A673 (cell line): ENCODE measurements around the gene GUK1.

Experiments used
- EZH2 ChIP-seq: fragments of 200-600 bp; sonication (generic); IDR thresholded peaks from 2 replicates; pipeline ENCODE4 v1.6.1; 2017; ENCODE audit warnings: borderline replicate concordance, low read depth, mild to moderate bottlenecking, mixed read lengths, antibody characterized with exemption, low read length; ENCODE audit not compliant: poor library complexity, severe bottlenecking
- TF ChIP-seq, protein P1 (sequence below): fragments of 300-800, 200-600 bp; sonication (generic); conservative IDR thresholded peaks from 2 replicates; pipeline ENCODE4 v1.5.1; 2017; ENCODE audit warnings: low read depth, mild to moderate bottlenecking, antibody characterized with exemption, low read length, moderate library complexity, mixed read lengths

DNA sequence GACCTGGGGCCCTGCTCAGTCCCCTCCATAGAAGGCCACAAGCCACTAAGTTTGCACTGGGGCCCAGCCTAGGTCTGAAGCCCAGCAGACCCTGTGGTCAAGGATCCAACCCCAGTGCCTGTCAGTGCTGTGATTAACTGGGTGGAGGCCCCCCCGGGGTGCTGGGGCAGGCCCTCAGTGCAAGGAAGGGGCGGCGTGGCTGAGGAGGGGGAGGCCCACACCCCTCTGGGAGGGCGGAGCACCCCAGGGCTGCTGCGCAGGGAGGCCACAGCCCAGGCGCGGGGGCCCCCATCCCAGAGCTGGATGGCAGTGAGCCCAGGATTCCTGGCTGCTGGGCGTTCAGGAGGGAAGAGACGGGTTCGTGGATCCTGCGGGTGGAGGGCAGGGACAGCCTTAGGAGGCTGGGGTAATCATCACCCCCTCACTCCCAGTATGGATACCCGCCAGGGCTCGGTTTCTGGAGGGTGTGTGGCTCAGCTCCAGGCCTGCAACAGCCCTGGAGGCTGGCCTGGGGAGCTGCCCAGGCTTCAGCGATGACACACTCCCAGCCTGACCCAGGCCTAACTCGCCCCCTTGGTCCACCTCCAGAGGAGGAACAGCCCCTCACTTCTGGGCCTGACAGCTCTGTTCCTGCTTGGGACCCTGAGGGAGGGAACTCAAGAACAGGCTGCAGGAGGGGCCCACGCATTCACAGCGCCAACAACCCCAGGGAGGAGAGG is 10.5 kb downstream of the GUK1 start:
- TF ChIP-seq, protein P1, sequence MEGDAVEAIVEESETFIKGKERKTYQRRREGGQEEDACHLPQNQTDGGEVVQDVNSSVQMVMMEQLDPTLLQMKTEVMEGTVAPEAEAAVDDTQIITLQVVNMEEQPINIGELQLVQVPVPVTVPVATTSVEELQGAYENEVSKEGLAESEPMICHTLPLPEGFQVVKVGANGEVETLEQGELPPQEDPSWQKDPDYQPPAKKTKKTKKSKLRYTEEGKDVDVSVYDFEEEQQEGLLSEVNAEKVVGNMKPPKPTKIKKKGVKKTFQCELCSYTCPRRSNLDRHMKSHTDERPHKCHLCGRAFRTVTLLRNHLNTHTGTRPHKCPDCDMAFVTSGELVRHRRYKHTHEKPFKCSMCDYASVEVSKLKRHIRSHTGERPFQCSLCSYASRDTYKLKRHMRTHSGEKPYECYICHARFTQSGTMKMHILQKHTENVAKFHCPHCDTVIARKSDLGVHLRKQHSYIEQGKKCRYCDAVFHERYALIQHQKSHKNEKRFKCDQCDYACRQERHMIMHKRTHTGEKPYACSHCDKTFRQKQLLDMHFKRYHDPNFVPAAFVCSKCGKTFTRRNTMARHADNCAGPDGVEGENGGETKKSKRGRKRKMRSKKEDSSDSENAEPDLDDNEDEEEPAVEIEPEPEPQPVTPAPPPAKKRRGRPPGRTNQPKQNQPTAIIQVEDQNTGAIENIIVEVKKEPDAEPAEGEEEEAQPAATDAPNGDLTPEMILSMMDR, result no peak
- no peak for TF ChIP-seq EZH2
